SIG-M5 treated with dmso at 0.1 percent for 504 hours (cell line): ENCODE measurements around the gene NEURL1.

Experiments used
- DNase-seq: peaks from one replicate; lab custom pipeline; 2025; ENCODE audit not compliant: unreplicated experiment; lab: John Stamatoyannopoulos, UW

The NEURL1 gene

GRCh38 chr10:103562383-103562782 lies 68.9 kb downstream of the NEURL1 start:
- no peak for DNase-seq

- DNase-seq = no peak
Measured at GRCh38 chr10:103563231-103564115, 70.0 kb downstream of the NEURL1 start.

GRCh38 chr10:103564116-103564501 lies 70.6 kb downstream of the NEURL1 start:
- DNase-seq = no peak

GRCh38 chr10:103564776-103565520 lies 71.4 kb downstream of the NEURL1 start:
- DNase-seq = no peak

- DNase-seq = no peak
Measured at GRCh38 chr10:103566536-103566935, 73.0 kb downstream of the NEURL1 start.

- no peak for DNase-seq
Measured at GRCh38 chr10:103568505-103568904, 75.0 kb downstream of the NEURL1 start.

GRCh38 chr10:103569896-103570295 lies 76.4 kb downstream of the NEURL1 start:
- DNase-seq = no peak

- DNase-seq = no peak
Measured at GRCh38 chr10:103570844-103571655, 77.5 kb downstream of the NEURL1 start.

GRCh38 chr10:103571656-103571975 lies 78.1 kb downstream of the NEURL1 start:
- DNase-seq = no peak

- DNase-seq = no peak
Measured at GRCh38 chr10:103572347-103573204, 79.1 kb downstream of the NEURL1 start.

- DNase-seq = no peak
Measured at GRCh38 chr10:103573205-103573487, 79.6 kb downstream of the NEURL1 start.

GRCh38 chr10:103574097-103575061 lies 80.9 kb downstream of the NEURL1 start:
- DNase-seq = no peak

GRCh38 chr10:103575416-103576075 lies 82.0 kb downstream of the NEURL1 start:
- DNase-seq = no peak

GRCh38 chr10:103576076-103576471 lies 82.6 kb downstream of the NEURL1 start:
- no peak for DNase-seq

- no peak for DNase-seq
Measured at GRCh38 chr10:103576862-103577261, 83.4 kb downstream of the NEURL1 start.

GRCh38 chr10:103578782-103579382 lies 85.4 kb downstream of the NEURL1 start:
- DNase-seq = no peak

- no peak for DNase-seq
Measured at GRCh38 chr10:103580011-103580410, 86.5 kb downstream of the NEURL1 start.

- DNase-seq = no peak
Measured at GRCh38 chr10:103580430-103580829, 86.9 kb downstream of the NEURL1 start.

GRCh38 chr10:103581499-103581898 lies 88.0 kb downstream of the NEURL1 start:
- no peak for DNase-seq
